DMS114 treated with DMSO at 0.1 percent for 48 hours (cell line): Measurements from ENCODE around the gene ACSS2.

Source experiments
- DNase-seq: peaks from one replicate; lab custom pipeline; 2025; ENCODE audit not compliant: unreplicated experiment; lab: John Stamatoyannopoulos, UW

ACSS2 gene

GRCh38 chr20:34915131-34915530 lies 38.7 kb downstream of the ACSS2 start:
- no peak for DNase-seq

- no peak for DNase-seq
These were observed 39.5 kb downstream of the ACSS2 start for GRCh38 chr20:34915749-34916455.

GRCh38 chr20:34916774-34917354 lies 40.5 kb downstream of the ACSS2 start:
- DNase-seq, result no peak

- no peak for DNase-seq
These were observed 43.6 kb downstream of the ACSS2 start for GRCh38 chr20:34920055-34920454.

- no peak for DNase-seq
These were observed 45.0 kb downstream of the ACSS2 start for GRCh38 chr20:34921436-34921835.

GRCh38 chr20:34922654-34923381 lies 46.4 kb downstream of the ACSS2 start:
- DNase-seq, result no peak

- no peak for DNase-seq
These were observed 47.0 kb downstream of the ACSS2 start for GRCh38 chr20:34923414-34923813.

GRCh38 chr20:34925341-34925740 lies 48.9 kb downstream of the ACSS2 start:
- no peak for DNase-seq

GRCh38 chr20:34925981-34926380 lies 49.6 kb downstream of the ACSS2 start:
- no peak for DNase-seq

- no peak for DNase-seq
These were observed 50.2 kb downstream of the ACSS2 start for GRCh38 chr20:34926581-34926980.

- DNase-seq, result no peak
These were observed 51.3 kb downstream of the ACSS2 start for GRCh38 chr20:34927736-34928135.

GRCh38 chr20:34928411-34928810 lies 52.0 kb downstream of the ACSS2 start:
- DNase-seq, result no peak

- no peak for DNase-seq
These were observed 55.4 kb downstream of the ACSS2 start for GRCh38 chr20:34931771-34932170.

GRCh38 chr20:34938466-34939163 lies 62.2 kb downstream of the ACSS2 start:
- DNase-seq, result no peak

- no peak for DNase-seq
These were observed 63.7 kb downstream of the ACSS2 start for GRCh38 chr20:34940081-34940481.

- no peak for DNase-seq
These were observed 64.8 kb downstream of the ACSS2 start for GRCh38 chr20:34941226-34941625.

GRCh38 chr20:34942301-34942700 lies 65.9 kb downstream of the ACSS2 start:
- no peak for DNase-seq

GRCh38 chr20:34943808-34944567 lies 67.6 kb downstream of the ACSS2 start:
- DNase-seq, result no peak

- DNase-seq, result no peak
These were observed 69.1 kb downstream of the ACSS2 start for GRCh38 chr20:34945315-34946077.

- DNase-seq, result no peak
These were observed 70.2 kb downstream of the ACSS2 start for GRCh38 chr20:34946661-34947060.
